SKM-1 treated with dmso at 0.1 percent for 144 hours (cell line): ENCODE results near the gene PDE11A.

Experiments used
- DNase-seq: peaks from one replicate; lab custom pipeline; 2025; ENCODE audit not compliant: unreplicated experiment; lab: John Stamatoyannopoulos, UW

PDE11A gene

GRCh38 chr2:177675350-177675821, 397.2 kb downstream of the PDE11A start:
- no peak for DNase-seq

GRCh38 chr2:177673602-177674595, 398.7 kb downstream of the PDE11A start:
- no peak for DNase-seq

GRCh38 chr2:177671662-177672061, 400.9 kb downstream of the PDE11A start:
- no peak for DNase-seq

- no peak for DNase-seq
These were observed 401.6 kb downstream of the PDE11A start for GRCh38 chr2:177670791-177671535.

- no peak for DNase-seq
These were observed 402.8 kb downstream of the PDE11A start for GRCh38 chr2:177669625-177670330.

GRCh38 chr2:177669201-177669600, 403.4 kb downstream of the PDE11A start:
- no peak for DNase-seq

- DNase-seq = no peak
These were observed 404.0 kb downstream of the PDE11A start for GRCh38 chr2:177668617-177669016.

GRCh38 chr2:177667626-177668025, 405.0 kb downstream of the PDE11A start:
- DNase-seq = no peak

GRCh38 chr2:177666408-177666807, 406.2 kb downstream of the PDE11A start:
- DNase-seq = no peak

- DNase-seq = no peak
These were observed 406.6 kb downstream of the PDE11A start for GRCh38 chr2:177665948-177666347.

- DNase-seq = no peak
These were observed 407.2 kb downstream of the PDE11A start for GRCh38 chr2:177665328-177665727.

GRCh38 chr2:177662895-177663294, 409.7 kb downstream of the PDE11A start:
- DNase-seq = no peak

- no peak for DNase-seq
These were observed 411.8 kb downstream of the PDE11A start for GRCh38 chr2:177660742-177661141.

- no peak for DNase-seq
These were observed 414.3 kb downstream of the PDE11A start for GRCh38 chr2:177658309-177658708.

GRCh38 chr2:177651833-177652232, 420.7 kb downstream of the PDE11A start:
- no peak for DNase-seq

- DNase-seq = no peak
These were observed 422.7 kb downstream of the PDE11A start for GRCh38 chr2:177649568-177650518.

- no peak for DNase-seq
These were observed 425.8 kb downstream of the PDE11A start for GRCh38 chr2:177646791-177647190.

GRCh38 chr2:177646241-177646640, 426.3 kb downstream of the PDE11A start:
- no peak for DNase-seq

- DNase-seq = no peak
These were observed 431.2 kb downstream of the PDE11A start for GRCh38 chr2:177641331-177641730.

GRCh38 chr2:177640423-177640822, 432.2 kb downstream of the PDE11A start:
- DNase-seq = no peak
